GM15510 (cell line): ENCODE results near the gene EGR4.

Experiments
- POLR2A ChIP-seq: IDR thresholded peaks from 3 replicates; pipeline ENCODE4 v1.6.1; 2011; ENCODE audit warnings: borderline replicate concordance; ENCODE audit not compliant: insufficient read length; ENCODE audit errors: extremely low read depth

Gene EGR4

GRCh38 chr2:73281244-73281643 is 12.1 kb downstream of the EGR4 start:
- TF ChIP-seq POLR2A: no peak

GRCh38 chr2:73279852-73280251 is 13.5 kb downstream of the EGR4 start:
- no peak for TF ChIP-seq POLR2A

- no peak for TF ChIP-seq POLR2A
These were observed 21.1 kb downstream of the EGR4 start for GRCh38 chr2:73272270-73272669.

- TF ChIP-seq POLR2A: no peak
These were observed 23.5 kb downstream of the EGR4 start for GRCh38 chr2:73269686-73270465.

GRCh38 chr2:73268830-73269685 is 24.3 kb downstream of the EGR4 start:
- no peak for TF ChIP-seq POLR2A

GRCh38 chr2:73268366-73268829 is 24.9 kb downstream of the EGR4 start:
- TF ChIP-seq POLR2A: no peak

GRCh38 chr2:73267008-73267407 is 26.3 kb downstream of the EGR4 start:
- TF ChIP-seq POLR2A: no peak

GRCh38 chr2:73266061-73266901 is 27.1 kb downstream of the EGR4 start:
- TF ChIP-seq POLR2A: no peak

GRCh38 chr2:73265298-73266060 is 27.9 kb downstream of the EGR4 start:
- no peak for TF ChIP-seq POLR2A

- no peak for TF ChIP-seq POLR2A
These were observed 28.6 kb downstream of the EGR4 start for GRCh38 chr2:73264783-73265182.

- no peak for TF ChIP-seq POLR2A
These were observed 29.1 kb downstream of the EGR4 start for GRCh38 chr2:73264332-73264606.

GRCh38 chr2:73263540-73264331 is 29.6 kb downstream of the EGR4 start:
- no peak for TF ChIP-seq POLR2A

- TF ChIP-seq POLR2A: no peak
These were observed 31.2 kb downstream of the EGR4 start for GRCh38 chr2:73262108-73262651.
